ENCODE measurements around the gene NSUN2.

Gene NSUN2

GRCh38 chr5:6551287-6551954 lies 81.4 kb downstream of the NSUN2 start:
- H3K27ac ChIP-seq (ENCODE audit: low read depth, low read length) = no peak overlapping the region
- peaks cover 40% of the 10 kb centered on the region for H3K4me1 ChIP-seq (ENCODE audit: insufficient read depth, low read length)
- H3K36me3 ChIP-seq (ENCODE audit: insufficient read depth, low read length) = no peaks in the 10 kb centered on the region
- H3K9ac ChIP-seq (ENCODE audit: low read length) = no peak overlapping the region
- H3K27me3 ChIP-seq (ENCODE audit: control insufficient read depth in 1 of 2, insufficient read depth in 2 of 2, low read length in 2 of 2) = no peaks in the 10 kb centered on the region
- H3K4me3 ChIP-seq (ENCODE audit: low read depth in 1 of 2, low read length in 2 of 2) = no peak overlapping the region
- no peaks in the 10 kb centered on the region for H3K9me3 ChIP-seq (ENCODE audit: low read length)

DNA sequence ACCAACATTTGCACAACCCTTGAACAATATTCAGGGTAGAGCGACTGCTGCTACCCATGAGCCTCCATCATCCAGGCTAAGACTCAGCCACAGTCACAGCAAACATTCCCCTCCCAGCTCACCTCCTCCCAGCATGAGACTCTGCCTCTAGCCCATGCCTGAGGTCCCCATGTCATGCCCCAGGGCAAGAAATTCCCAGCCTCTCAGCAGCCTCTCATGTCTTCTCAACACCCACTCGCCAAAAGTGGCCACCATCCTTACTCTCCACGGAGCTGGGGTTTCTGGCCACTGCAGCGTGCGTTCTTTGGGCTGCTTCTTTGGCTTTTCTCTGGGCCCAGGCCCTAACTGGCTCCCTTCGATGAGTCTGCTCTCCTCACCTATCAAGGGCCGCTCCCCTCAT lies 82.2 kb downstream of the NSUN2 start:
- no peak overlapping the region for H3K9ac ChIP-seq (ENCODE audit: low read length)
- H3K36me3 ChIP-seq (ENCODE audit: insufficient read depth, low read length) = no peaks in the 10 kb centered on the region
- H3K27me3 ChIP-seq (ENCODE audit: control insufficient read depth in 1 of 2, insufficient read depth in 2 of 2, low read length in 2 of 2) = no peaks in the 10 kb centered on the region
- H3K9me3 ChIP-seq (ENCODE audit: low read length) = no peaks in the 10 kb centered on the region
- H3K4me1 ChIP-seq (ENCODE audit: insufficient read depth, low read length) = peaks cover 42% of the 10 kb centered on the region
- H3K27ac ChIP-seq (ENCODE audit: low read depth, low read length) = no peak overlapping the region
- no peak overlapping the region for H3K4me3 ChIP-seq (ENCODE audit: low read depth in 1 of 2, low read length in 2 of 2)
